NOMO-1 treated with dmso at 0.1 percent for 144 hours (cell line): Measurements from ENCODE around the gene CAPS.

Source experiments
- DNase-seq: peaks from one replicate; lab custom pipeline; 2025; ENCODE audit not compliant: unreplicated experiment; lab: John Stamatoyannopoulos, UW

CAPS gene

DNA sequence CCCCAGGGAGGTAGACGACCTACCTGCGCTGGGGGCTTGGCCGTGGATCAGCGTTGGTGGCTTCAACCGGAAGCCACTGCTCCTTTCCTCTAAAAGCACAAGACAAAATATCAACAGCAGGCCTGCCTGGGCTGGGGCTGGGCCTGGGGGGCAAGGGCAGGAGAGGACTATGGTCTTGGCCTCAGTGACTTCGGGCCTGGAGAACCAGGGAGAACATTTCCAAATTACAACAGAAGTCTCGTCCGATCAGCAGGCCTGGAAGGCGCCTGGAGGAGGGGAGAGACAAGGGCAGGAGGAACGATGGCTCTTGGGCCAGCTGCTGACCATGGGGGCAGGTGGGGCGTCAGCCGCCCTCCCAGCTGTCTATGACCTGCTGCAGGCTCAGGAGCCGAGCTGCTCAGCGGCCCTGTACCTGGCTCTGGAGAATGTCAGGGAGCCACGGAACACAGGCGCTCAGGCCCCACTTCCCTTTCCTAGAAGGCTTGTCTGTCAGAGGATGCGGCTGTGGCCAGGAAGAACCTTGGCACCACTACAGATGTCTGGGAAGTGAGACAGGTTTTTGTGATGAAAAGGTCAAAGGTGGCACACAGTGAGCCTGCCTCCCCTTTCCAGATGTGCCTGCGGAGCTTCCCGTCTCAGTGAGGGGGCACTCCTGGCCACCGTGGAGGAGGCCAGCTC is 19.5 kb downstream of the CAPS start:
- no peak for DNase-seq

- DNase-seq, result no peak
These were observed 20.0 kb downstream of the CAPS start for GRCh38 chr19:5934069-5934401.

GRCh38 chr19:5934774-5935472 is 20.9 kb downstream of the CAPS start:
- no peak for DNase-seq

GRCh38 chr19:5935473-5936291 is 21.6 kb downstream of the CAPS start:
- DNase-seq, result no peak

- no peak for DNase-seq
These were observed 22.2 kb downstream of the CAPS start for GRCh38 chr19:5936292-5936592.

- DNase-seq, result no peak
These were observed 23.5 kb downstream of the CAPS start for GRCh38 chr19:5937550-5937949.

DNA sequence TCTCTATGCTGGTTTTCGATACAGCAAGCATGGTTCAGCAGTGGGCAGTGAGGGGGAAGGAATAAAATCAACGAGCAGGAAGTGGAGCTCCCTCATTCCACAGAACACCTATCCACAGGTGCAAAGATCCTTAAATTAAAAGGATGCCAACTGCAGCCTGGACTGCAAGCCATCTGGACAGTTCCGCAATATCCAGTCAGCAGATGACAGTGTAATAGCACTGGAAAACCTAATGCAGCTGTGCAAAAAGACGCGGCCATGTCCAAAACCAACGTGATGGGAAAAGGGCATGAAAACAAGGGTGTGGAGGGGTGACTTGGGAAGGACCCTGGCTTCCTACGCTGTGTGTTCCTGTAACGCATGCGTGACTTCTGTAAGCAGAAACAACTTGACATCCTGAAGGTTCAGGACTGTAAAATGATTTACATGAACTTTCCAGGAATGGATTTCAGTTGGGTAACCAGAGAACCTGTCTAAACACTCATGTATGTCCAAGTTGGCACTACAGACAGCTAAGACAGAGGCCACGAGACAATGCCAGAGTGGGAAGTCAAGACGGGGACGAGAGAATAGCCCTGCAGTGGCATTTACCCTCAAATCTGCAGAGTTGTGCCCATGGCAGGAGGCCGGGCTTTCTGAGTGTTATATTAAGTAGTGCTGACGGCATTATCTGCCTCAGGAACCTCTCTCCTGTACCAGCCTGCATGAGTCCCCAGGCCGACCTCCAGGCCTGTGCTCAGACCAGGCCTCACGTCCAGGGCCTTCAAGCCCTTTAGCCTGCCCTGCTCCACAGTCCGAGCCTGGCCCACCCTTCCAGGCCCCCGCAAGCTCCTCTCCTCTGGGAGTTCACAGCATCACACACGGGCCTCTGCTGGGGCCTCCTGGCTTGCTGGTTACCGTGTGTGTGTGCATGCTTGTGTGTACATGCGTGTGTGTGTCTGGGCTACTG is 26.5 kb downstream of the CAPS start:
- no peak for DNase-seq

GRCh38 chr19:5941673-5942072 is 27.6 kb downstream of the CAPS start:
- no peak for DNase-seq

GRCh38 chr19:5943045-5943444 is 29.0 kb downstream of the CAPS start:
- DNase-seq, result no peak

DNA sequence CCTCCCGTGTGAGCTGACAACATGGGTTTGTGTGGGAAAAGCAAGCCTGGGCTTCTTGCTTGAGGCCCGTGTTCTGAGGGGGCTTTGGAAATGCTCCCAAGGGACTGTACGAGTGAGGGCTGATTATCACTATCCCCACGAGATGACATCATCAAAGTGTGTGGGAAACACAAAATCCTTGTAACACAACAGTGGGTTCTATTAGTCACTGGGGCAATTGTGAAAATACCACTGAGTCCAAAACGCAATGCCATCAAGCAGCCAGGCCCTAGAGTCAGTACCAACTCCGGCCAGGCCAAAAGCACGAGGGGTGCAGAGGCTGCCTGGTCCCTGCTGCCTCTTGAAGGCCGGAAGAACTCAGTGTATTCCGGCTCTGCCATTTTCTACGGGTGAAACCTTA is 29.6 kb downstream of the CAPS start:
- no peak for DNase-seq

- no peak for DNase-seq
These were observed 33.4 kb downstream of the CAPS start for GRCh38 chr19:5947435-5947834.

- DNase-seq, result no peak
These were observed 34.9 kb downstream of the CAPS start for GRCh38 chr19:5948752-5949564.

- no peak for DNase-seq
These were observed 35.8 kb downstream of the CAPS start for GRCh38 chr19:5949792-5950305.

DNA sequence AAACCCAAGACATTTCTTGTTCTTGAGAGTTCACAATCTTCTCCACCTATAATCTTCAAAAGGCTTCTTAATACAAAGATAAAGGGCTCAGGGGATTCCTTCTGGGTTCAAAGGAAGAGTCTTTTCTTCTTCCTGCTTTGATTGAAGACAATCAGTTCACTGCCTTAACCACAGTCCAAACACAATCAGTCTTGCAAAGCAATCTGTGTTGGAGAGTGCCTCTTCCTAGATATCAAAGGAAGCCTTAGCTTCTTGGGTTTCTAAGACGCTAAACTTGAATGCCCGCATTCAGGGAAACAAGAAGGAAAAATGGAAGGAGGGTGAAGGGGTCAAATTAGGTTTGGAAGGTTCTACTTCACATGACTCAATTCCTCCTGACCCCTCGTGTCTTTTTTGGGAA is 36.7 kb downstream of the CAPS start:
- DNase-seq, result no peak

GRCh38 chr19:5951338-5951861 is 37.3 kb downstream of the CAPS start:
- DNase-seq, result peak; percentile 6

DNA sequence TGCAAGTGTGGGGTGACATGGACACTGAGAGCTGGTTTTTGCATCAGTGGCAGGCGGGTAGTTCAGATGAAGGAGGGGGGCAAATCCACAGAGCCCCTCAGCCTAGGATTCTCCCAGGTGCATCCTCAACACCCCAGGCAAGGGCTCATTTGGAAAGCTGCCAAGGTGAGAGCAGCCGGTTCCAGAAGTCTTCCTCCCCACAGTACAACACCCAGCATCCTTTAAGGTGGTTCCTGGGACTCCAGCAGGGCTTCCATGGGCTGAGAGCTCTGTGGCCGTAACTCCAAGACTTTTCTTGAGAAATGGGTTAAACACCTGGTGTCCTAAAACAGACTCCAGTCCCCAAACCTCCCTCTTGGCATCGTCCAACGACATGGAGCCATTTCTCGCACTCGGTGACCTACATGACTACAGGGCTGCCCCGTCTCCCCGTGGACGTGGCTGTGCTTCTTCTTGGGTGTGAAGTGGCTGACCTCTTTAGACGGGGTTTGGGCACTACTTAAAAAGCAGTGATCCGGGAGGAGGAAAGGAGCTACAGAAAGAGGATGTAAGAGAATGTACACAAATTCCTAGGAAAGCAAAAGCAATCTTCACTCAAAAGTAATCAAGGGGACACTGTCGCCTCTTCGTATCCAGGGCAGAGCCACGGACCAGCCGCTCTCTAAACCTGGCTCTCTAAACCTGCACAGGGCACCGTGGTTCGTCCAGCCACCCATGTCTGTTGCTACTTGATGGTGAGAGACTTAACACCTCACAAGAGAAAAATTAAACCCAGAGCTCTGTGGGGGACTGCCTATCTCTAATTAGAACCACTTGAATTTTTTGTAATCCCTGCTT is 38.4 kb downstream of the CAPS start:
- no peak for DNase-seq

- no peak for DNase-seq
These were observed 39.1 kb downstream of the CAPS start for GRCh38 chr19:5953030-5953589.

DNA sequence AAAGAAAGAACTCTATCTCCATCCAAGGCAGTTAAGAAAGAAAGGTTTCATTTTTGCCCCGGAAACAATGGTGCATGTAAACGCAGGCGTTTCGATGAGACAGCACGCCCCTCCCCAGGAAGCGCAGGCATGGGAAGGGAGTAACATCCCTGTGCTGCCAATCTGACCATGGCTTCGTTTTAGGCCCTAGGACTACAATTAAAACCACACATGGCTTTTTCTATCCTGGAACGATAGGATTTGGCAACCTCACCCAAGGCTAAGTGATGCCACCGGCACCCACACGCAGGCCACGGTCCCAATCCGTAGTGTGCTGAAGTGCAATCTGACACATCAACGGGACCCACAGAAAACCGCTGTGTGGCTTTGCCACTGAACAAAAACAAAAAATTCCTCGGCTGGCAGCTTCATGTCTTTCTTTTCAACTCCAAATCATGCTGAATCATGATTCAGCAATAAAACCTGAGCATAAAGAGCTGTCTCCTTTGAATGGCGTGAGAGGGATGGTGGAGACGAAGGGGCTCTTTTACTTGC is 39.7 kb downstream of the CAPS start:
- no peak for DNase-seq
